GM10266 (cell line): Measurements from ENCODE around the gene NFATC4.

Experiments used
- DNase-seq: peaks from one replicate; pipeline ENCODE4 v3.0.0; 2012; ENCODE audit errors: extremely low spot score
- TF ChIP-seq, protein P1 (sequence below): IDR thresholded peaks from 2 replicates; pipeline ENCODE4 v1.5.1; 2012; ENCODE audit warnings: mild to moderate bottlenecking, low read depth; ENCODE audit not compliant: control insufficient read depth, insufficient read depth; ENCODE audit errors: missing control alignments

The NFATC4 gene

GRCh38 chr14:24399447-24399822, 31.5 kb downstream of the NFATC4 start:
- TF ChIP-seq, protein P1, sequence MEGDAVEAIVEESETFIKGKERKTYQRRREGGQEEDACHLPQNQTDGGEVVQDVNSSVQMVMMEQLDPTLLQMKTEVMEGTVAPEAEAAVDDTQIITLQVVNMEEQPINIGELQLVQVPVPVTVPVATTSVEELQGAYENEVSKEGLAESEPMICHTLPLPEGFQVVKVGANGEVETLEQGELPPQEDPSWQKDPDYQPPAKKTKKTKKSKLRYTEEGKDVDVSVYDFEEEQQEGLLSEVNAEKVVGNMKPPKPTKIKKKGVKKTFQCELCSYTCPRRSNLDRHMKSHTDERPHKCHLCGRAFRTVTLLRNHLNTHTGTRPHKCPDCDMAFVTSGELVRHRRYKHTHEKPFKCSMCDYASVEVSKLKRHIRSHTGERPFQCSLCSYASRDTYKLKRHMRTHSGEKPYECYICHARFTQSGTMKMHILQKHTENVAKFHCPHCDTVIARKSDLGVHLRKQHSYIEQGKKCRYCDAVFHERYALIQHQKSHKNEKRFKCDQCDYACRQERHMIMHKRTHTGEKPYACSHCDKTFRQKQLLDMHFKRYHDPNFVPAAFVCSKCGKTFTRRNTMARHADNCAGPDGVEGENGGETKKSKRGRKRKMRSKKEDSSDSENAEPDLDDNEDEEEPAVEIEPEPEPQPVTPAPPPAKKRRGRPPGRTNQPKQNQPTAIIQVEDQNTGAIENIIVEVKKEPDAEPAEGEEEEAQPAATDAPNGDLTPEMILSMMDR: no peak

GRCh38 chr14:24399999-24400718, 32.2 kb downstream of the NFATC4 start:
- TF ChIP-seq, protein P1: no peak
- DNase-seq: no peak

More at GRCh38 chr14:24399447-24399822, 31.5 kb downstream of the NFATC4 start:
- DNase-seq: no peak

DNA sequence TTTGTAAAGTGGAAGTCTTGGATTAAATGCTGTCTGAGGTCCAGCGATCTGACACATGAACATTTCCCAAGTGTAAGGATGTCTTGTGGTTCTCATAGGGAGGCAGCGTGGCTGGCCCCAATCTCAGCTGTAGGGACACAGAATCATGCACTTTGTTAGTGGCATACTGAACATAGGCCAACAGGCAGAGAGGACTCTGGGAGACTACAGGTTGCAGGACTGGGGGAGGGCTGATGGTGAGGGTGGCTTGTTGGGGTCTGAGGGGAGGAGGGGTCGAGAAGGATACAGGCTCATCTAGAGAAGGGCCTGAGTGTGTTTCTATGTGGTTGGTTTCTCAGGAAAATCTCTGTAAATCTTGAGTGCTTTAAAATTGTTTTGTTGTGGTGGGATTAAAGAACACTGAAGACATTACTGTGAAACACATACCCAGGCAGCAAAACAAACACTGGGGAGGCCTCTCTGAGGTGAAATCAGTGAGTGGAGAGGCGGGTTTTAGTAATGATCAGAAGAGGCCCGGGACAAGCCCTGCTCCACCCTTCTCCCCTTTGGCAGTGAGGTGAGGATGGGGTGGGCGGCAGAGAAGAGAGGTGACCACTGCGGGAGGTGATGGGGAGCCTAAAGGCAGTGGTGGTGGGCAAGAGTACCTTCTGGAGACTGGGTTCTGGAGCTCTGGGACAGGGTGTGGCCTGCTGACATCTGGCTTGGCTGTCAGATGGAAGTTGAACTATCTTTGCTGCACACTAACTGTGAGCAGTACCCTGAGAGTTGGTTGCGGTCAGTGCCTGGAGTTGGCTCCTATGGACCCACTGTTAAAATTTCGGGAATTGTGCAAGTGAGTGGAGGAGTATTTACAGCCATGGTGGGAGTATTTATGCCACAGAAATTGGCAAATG, 34.1 kb downstream of the NFATC4 start:
- no peak for DNase-seq
- TF ChIP-seq, protein P1: no peak

DNA sequence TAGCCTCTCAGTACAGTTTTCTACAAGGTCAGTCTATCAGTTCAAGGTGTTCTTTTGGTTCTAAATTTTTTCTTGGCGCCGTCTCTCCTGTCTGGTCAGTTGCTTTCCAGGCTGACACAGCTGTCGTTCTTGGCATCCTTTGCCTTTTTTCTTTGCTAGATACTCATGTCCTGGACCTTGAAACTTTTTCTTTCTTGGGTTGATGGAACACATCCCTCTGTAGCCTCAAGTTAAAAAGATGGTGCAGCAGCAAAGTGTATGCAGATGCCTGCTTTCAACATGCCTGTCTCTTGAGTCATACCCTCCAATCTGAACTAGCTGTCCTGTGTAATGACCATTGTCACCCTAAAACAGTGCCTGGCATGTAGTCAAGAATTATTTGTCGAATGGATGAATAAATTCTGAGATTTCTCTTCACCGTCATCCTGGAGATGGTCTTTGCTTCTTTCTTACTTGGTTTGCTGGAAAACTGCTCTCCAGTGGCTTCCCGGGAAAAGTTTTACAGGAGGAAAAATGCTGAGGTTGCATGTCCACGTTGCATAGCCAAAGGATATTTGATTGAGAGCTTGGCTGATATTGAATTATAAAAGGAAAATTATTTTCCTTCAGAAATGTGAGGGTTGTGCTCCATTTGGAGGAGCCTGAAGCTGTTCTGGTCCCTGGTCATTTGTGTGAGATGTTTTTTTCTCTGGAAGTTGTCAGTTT, 35.5 kb downstream of the NFATC4 start:
- no peak for DNase-seq
- TF ChIP-seq, protein P1: no peak

GRCh38 chr14:24404814-24405213, 36.8 kb downstream of the NFATC4 start:
- no peak for DNase-seq
- TF ChIP-seq, protein P1: no peak

- TF ChIP-seq, protein P1: no peak
- no peak for DNase-seq
Measured at GRCh38 chr14:24406416-24406815, 38.4 kb downstream of the NFATC4 start.
